Measurements from ENCODE around the gene ABCB9.

The ABCB9 gene

DNA sequence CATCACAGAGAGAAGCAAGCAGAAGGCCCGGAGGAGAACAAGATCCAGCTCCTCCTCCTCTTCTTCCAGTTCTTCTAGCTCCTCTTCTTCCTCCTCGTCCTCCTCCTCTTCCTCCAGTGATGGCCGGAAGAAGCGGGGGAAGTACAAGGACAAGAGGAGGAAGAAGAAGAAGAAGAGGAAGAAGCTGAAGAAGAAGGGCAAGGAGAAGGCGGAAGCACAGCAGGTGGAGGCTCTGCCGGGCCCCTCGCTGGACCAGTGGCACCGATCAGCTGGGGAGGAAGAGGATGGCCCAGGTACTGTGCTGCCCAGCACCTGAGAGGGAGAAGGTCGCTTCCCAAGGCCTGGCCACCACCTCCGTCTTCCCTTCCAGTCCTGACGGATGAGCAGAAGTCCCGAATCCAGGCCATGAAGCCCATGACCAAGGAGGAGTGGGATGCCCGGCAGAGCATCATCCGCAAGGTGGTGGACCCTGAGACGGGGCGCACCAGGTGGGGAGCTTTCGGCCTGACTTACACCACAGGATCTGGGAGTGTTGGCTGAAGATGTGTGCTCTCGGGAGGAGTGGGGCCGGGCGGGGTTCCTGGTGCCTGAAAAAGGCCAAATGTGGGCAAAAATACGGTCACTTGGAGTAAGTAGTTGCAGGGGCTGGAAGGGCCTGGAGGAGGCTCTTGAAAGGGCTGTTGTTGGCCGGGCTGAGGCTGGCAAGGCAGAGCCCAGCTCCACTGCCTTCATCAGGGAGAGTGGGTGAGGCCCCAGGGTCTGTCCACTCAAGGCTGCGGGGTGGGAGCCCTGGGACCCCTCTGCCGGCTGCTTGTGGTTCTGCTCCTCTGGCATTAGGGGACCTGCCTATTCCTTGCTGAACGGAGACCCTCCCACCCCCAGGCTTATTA, 15.6 kb upstream of the ABCB9 start:
- Mint-ChIP-seq H3K36me3 (peaks cover 9% of the 10 kb centered on the region), H3K27ac (peak overlapping the region; percentile 69), H3K4me3 (peak overlapping the region; percentile 93), H3K4me1 (peaks cover 30% of the 10 kb centered on the region), H3K9me3 (no peaks in the 10 kb centered on the region), H3K27me3 (no peaks in the 10 kb centered on the region)
- DNase-seq (ENCODE audit: low spot score in 2 of 2) (no peak), ATAC-seq (ENCODE audit: low read depth) (no peak)

DNA sequence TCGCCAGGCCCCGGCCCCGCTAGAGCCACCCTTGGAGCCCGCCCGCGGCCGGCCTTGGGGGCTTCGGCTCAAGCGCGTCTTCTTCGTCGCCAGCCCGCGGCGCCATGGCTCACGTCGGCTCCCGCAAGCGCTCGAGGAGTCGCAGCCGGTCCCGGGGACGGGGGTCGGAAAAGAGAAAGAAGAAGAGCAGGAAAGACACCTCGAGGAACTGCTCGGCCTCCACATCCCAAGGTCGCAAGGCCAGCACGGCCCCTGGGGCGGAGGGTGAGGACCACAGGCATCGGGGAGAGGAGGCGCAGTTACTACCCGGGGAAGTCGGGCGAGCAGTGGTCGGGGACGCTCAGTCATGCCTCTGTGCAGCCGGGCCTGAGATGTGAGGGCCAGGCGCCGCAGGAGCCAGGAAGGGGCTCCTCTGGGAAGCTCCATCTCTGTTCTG, 14.8 kb upstream of the ABCB9 start:
- H3K27ac Mint-ChIP-seq: peak overlapping the region; percentile 69
- H3K27me3 Mint-ChIP-seq: no peaks in the 10 kb centered on the region
- no peaks in the 10 kb centered on the region for H3K9me3 Mint-ChIP-seq
- peaks cover 34% of the 10 kb centered on the region for H3K4me1 Mint-ChIP-seq
- peak overlapping the region; percentile 93 for H3K4me3 Mint-ChIP-seq
- peaks cover 6% of the 10 kb centered on the region for H3K36me3 Mint-ChIP-seq
- ATAC-seq (ENCODE audit: low read depth) (peak; percentile 32), DNase-seq (ENCODE audit: low spot score in 2 of 2) (peak in 1 of 2 donors; percentile 51)

DNA sequence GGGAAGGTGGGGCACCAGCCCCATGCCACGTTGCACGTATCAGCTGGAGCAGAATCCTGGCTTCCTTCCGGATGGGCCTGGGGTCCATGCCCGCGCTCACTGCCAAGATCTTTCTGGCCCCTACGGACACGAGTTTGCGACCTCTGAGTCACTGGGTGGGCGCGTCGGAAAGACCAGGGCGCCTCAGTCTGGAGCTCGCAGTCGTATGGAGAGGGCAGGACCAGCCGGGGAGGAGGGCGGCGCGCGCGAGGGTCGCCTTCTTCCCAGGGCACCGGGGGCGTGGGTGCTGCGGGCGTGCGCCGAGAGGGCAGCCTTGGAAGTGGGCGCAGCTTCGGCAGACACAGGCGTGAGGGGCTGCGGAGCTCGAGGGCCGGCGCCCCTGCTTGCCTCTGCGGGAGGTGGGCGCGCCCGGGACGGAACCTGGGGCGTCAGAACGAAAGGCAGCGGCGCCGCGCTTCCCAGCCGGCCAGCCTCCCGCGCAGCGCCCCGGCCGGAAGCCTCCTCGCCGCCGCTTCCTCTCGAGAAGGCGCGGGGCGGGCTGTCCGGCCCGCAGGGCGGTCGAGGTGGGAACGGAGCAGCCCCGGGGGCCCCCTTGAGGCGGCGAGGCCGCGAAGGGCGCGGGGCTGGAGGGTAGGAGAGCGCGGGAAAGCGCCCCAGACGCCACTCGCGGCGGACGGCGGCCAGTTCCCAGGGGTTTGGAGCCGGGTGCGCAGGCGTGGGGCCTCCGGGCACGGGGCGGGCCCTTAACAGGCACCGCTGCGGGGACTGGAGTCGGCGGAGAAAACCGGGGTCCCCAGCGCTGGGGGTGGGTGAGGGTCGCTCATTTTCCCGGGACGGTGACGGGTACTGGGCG, 14.1 kb upstream of the ABCB9 start, which contains the start of gene ARL6IP4:
TSS of gene ARL6IP4 (plus strand) at position 499 of the 853 bp plus-strand sequence. CDS start 459 bp downstream, outside the sequence.
- DNase-seq (ENCODE audit: low spot score in 2 of 2) (peak; percentile 43 to 68), ATAC-seq (ENCODE audit: low read depth) (peak; percentile 76)
- Mint-ChIP-seq H3K9me3 (no peaks in the 10 kb centered on the region), H3K27me3 (no peaks in the 10 kb centered on the region), H3K4me3 (peak within 1 kb of the TSS; percentile 93), H3K4me1 (peaks cover 35% of the 10 kb centered on the region), H3K27ac (peak within 1 kb of the TSS; percentile 69), H3K36me3 (peaks cover 6% of the 10 kb centered on the region)

DNA sequence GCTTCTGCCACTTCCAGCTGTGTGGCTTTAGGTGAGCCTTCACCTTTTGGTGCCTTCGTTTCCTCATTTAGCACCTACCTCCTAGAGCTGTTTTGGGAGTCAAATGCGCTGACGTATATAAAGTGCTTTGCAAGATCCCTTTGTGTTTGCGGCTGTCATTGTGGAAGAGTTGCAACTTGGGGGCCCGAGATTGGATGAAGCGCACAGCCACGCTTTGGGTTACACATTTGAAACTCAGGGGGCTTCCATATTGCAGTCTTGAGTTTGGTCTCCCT, 13.6 kb upstream of the ABCB9 start:
- no peak for DNase-seq (ENCODE audit: low spot score in 2 of 2)
- Mint-ChIP-seq H3K36me3 (peaks cover 4% of the 10 kb centered on the region), H3K9me3 (no peaks in the 10 kb centered on the region), H3K4me1 (peaks cover 32% of the 10 kb centered on the region), H3K27me3 (no peaks in the 10 kb centered on the region), H3K4me3 (peak overlapping the region; percentile 93), H3K27ac (peak overlapping the region; percentile 69)
- no peak for ATAC-seq (ENCODE audit: low read depth)

DNA sequence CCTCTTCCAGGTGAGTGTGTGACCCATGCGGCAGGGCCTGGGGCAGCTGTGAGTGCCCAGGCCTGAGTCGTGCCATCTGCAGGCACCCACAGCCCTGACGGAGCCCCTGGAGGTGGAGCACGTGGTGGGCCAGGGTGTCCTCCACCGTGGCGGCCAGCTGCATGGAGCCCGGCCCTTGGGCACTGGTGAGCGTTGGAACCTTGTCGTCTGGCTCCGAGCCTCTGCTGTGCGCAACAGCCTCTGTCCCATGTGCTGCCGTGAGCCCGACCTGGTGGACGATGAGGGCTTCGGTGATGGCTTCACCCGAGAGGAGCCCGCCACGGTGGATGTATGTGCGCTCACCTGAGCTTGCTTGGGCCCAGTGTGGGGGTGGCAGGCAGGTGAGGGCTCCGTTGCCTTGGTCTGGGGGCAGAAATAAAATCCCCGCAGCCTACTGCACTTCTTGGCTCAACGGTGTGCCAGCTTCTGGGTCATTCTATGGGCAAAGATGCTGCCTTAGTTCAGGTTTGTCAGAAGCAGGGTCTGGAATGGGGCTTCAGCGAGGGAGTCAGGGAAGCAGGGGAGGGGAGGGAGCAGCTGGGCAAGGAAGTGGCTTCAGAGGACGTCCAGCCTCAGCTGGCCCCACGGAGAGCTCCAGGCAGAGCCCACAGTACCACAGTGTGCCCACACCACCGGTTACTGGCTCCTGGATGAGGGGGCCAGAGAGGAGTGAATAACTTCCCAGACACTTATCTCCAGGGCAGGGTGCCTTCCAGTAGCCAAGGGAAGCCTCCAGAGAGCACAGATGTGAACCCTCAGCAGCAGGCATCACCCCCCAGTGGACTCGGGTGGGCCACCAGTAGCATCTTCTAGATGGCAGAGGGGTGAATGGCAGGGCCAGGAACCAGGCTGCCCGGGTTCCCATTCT, 13.0 kb upstream of the ABCB9 start:
- no peaks in the 10 kb centered on the region for H3K9me3 Mint-ChIP-seq
- DNase-seq (ENCODE audit: low spot score in 2 of 2) (no peak), ATAC-seq (ENCODE audit: low read depth) (no peak)
- H3K27ac Mint-ChIP-seq: no peak overlapping the region
- peak overlapping the region; percentile 93 for H3K4me3 Mint-ChIP-seq
- H3K27me3 Mint-ChIP-seq: no peaks in the 10 kb centered on the region
- H3K36me3 Mint-ChIP-seq: peaks cover 4% of the 10 kb centered on the region
- H3K4me1 Mint-ChIP-seq: peaks cover 28% of the 10 kb centered on the region

DNA sequence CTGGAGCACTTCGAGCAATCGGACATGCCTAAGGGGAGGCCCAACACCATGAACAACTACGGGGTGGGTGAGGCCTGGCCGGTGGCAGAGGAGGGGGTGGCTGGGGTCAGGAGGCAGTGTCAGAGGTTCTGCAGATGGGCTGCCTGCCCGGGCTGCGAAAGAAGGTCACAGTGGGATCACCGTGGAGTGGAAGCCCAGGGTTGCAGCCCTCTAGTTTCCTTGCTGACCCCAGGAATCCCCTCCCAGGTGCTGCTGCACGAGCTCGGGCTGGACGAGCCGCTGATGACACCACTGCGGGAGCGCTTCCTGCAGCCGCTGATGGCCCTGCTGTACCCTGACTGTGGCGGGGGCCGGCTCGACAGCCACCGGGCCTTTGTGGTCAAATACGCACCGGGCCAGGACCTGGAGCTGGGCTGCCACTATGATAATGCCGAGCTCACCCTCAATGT, 12.3 kb upstream of the ABCB9 start:
- Mint-ChIP-seq H3K36me3 (peaks cover 4% of the 10 kb centered on the region), H3K4me1 (peaks cover 22% of the 10 kb centered on the region), H3K27ac (no peak overlapping the region), H3K9me3 (no peaks in the 10 kb centered on the region), H3K27me3 (no peaks in the 10 kb centered on the region), H3K4me3 (no peak overlapping the region)
- ATAC-seq (ENCODE audit: low read depth): no peak
- DNase-seq (ENCODE audit: low spot score in 2 of 2): no peak

DNA sequence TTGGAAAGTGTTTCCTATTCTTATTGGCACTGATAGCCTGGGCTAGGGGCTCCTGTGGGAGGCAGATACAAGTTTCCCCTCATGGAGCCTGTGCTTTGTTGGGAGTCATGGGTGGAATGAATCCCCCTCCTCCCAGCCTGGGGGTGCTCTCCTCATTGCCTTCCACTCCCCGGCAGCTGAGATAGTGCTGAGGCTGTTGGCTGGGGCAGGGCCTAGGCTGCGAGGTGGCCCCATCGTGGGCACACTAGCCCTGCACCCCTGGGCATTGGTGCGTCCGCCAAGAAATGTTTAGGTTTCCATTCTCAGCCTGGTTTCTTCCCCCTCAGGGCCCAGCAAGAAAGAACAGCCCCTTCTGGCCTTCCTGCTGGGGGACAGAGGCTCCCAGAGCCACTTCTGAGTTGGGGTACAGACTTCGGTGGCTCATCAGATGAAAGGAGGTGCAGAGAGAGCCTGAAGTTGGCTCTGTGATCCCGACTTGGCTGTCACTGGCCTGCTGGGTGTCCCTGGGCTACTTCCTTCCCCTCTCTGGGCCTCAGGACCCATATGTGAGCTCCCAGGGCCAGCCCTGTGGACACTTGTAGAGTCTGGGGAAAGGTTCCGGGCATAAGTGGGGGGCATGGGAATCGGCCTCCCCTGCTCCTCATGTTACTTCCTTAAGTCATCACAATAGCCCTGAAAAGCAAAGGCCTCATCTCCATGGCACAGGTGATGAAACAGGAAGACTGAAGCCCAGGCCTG, 11.6 kb upstream of the ABCB9 start:
- Mint-ChIP-seq H3K4me3 (peak overlapping the region; percentile 25), H3K4me1 (peaks cover 16% of the 10 kb centered on the region), H3K9me3 (no peaks in the 10 kb centered on the region), H3K27ac (no peak overlapping the region), H3K36me3 (peaks cover 2% of the 10 kb centered on the region), H3K27me3 (no peaks in the 10 kb centered on the region)
- ATAC-seq (ENCODE audit: low read depth): no peak
- DNase-seq (ENCODE audit: low spot score in 2 of 2): no peak

DNA sequence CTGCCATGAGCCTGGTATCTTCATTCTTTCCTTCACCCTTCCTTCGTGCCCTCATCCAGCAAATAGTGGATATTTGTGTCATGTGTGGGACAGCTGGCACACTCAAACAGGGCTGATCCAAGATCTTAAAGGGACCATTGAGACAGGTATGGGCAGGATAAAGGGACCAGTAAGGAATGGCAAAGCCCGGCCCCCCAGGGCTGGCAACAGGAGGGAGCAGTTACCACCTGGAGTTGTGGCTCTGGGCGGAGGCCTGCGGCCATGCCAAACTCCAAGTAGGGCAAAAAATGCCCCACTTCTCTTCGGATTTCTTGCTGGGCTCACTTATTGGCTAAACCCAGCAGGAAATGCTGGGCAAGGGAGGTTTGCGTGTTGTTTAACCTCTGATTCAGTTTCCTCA, 10.9 kb upstream of the ABCB9 start:
- peaks cover 16% of the 10 kb centered on the region for H3K4me1 Mint-ChIP-seq
- H3K36me3 Mint-ChIP-seq: peaks cover 2% of the 10 kb centered on the region
- no peak overlapping the region for H3K4me3 Mint-ChIP-seq
- H3K9me3 Mint-ChIP-seq: no peaks in the 10 kb centered on the region
- ATAC-seq (ENCODE audit: low read depth): no peak
- no peak overlapping the region for H3K27ac Mint-ChIP-seq
- DNase-seq (ENCODE audit: low spot score in 2 of 2): no peak
- no peaks in the 10 kb centered on the region for H3K27me3 Mint-ChIP-seq

DNA sequence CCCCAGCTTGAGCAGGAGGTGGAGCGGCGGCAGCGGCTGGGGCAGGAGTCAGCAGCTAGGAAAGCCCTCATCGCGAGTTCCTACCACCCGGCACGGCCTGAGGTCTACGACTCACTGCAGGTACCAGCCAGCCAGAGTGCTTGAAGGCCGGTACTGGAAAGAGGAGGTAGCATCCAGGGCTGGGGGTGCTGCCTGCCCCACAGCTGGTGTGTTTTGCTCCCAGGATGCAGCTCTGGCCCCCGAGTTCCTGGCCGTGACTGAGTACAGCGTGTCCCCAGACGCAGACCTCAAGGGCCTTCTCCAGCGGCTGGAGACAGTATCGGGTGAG, 10.3 kb upstream of the ABCB9 start:
- no peaks in the 10 kb centered on the region for H3K9me3 Mint-ChIP-seq
- DNase-seq (ENCODE audit: low spot score in 2 of 2) (no peak), ATAC-seq (ENCODE audit: low read depth) (no peak)
- no peaks in the 10 kb centered on the region for H3K27me3 Mint-ChIP-seq
- H3K4me3 Mint-ChIP-seq: peak overlapping the region; percentile 93
- H3K27ac Mint-ChIP-seq: no peak overlapping the region
- H3K36me3 Mint-ChIP-seq: peaks cover 2% of the 10 kb centered on the region
- H3K4me1 Mint-ChIP-seq: peaks cover 12% of the 10 kb centered on the region

DNA sequence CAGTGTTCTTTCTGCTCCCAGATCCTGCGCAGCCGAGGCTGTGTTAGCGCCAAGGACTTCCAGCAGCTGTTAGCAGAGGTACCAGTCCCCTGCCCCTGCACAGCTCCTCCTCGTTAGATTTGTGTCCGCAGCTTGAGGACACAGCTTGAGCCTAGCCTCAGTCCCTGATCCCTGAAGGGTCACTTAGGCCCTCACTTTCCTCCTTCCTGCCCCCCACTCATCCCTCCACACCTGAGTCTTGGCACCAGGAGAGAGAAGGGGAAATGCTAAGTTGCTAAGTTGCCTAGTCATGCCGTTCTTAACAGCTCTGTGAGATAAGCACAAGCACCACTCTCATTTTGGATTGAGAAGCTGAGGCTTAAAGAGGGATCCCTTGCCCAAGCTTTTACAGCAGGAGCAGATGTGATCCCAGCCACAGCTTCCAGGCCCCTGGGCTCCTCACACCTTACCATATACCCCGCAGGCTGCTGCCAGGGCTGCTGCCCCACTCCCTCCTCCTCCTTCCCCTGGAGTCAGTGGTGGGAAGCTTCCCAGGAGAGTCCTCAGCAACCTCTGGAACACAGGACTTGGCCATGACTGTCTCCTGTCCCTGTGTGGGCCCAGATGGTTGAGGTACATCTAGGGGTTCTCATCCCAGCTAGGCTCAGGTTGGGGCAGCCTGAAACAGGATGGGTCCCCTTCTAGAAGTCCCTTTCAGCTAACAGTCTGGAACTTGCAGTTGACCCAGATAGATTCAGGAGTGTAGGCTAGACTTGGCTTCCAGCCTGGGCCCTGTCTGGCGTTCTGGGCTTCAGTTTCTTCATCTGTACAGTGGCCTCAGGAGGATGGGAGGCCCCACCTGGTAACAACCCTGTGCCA, 9.8 kb upstream of the ABCB9 start:
- peak overlapping the region; percentile 93 for H3K4me3 Mint-ChIP-seq

DNA sequence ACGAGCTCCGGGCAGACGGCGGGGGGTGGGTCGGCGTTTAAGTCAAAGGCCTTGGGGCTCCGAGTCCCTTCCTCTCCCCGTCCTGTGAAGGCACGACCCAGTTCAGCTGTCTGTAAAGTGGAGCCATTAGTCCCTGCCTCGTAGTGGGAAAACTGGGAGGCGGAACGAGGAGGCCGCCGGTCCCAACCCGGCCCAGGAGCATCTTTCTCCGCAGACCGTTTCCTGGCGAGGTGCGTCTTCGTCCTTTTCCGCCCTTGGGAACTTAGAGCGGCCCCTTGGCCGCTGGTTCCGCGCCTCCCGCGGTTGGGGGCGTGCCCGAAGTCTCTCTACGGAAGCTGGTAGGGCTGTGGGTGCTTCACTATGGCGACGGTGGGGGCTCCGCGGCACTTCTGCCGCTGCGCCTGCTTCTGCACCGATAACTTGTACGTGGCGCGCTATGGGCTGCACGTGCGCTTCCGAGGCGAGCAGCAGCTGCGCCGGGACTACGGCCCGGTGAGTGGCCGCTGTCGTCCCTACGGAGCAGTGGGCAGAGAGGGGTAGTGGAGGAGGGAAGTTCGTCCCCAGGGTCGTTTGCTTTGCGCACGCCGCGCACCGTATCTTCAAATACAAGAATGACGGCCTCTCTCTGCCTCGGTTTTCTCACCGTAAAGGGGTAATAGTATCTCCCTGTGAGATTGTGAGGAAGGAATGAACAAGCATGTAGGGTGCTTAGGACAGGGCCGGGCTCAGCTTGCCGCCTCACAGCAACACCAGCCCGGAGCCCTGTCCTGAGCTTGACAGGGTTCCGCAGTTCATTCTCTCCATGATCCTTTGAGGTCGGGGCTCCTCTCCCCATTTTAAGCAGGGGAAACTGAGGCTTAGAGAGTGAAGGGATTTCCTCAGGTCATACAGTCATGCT, 8.9 kb upstream of the ABCB9 start, which contains the start of gene OGFOD2:
TSS of gene OGFOD2 (plus strand) at position 353 of the 898 bp plus-strand sequence. CDS start at position 361, 8 bp downstream.
- no peaks in the 10 kb centered on the region for H3K9me3 Mint-ChIP-seq
- H3K36me3 Mint-ChIP-seq: no peaks in the 10 kb centered on the region
- ATAC-seq (ENCODE audit: low read depth) (peak; percentile 82), DNase-seq (ENCODE audit: low spot score in 2 of 2) (peak; percentile 84 to 89)
- peak within 1 kb of the TSS; percentile 93 for H3K4me3 Mint-ChIP-seq
- H3K27me3 Mint-ChIP-seq: no peaks in the 10 kb centered on the region
- H3K4me1 Mint-ChIP-seq: peaks cover 8% of the 10 kb centered on the region
- peak within 1 kb of the TSS; percentile 95 for H3K27ac Mint-ChIP-seq

More for the DNA sequence above, 9.8 kb upstream of the ABCB9 start:
- Mint-ChIP-seq H3K4me1 (peaks cover 9% of the 10 kb centered on the region), H3K9me3 (no peaks in the 10 kb centered on the region), H3K36me3 (no peaks in the 10 kb centered on the region), H3K27ac (peak overlapping the region; percentile 95), H3K27me3 (no peaks in the 10 kb centered on the region)
- no peak for DNase-seq (ENCODE audit: low spot score in 2 of 2)
- no peak for ATAC-seq (ENCODE audit: low read depth)
